Mucosa of descending colon (tissue), 3 donors: Measurements from ENCODE around the gene RELN. TPM values are rescaled to one million over a fixed set of nuclear protein-coding genes. Genes with fewer than 3 reads are reported as not detected.

Source experiments
- ATAC-seq: fragments of 200-7000 bp; cut with Tn5 transposase; one replicate; pipeline ENCODE4 v1.9.1; 2020; ENCODE audit warnings: mild to moderate bottlenecking, moderate library complexity
- DNase-seq, 3 donors: peaks; one replicate each; pipeline ENCODE4 v3.0.0-alpha.2; 2020
- H3K36me3 ChIP-seq: fragments of 200-600 bp; one replicate; pipeline ENCODE4 v1.8.0; 2021; ENCODE audit warnings: low read depth, mild to moderate bottlenecking
- H3K4me1 ChIP-seq: fragments of 200-600 bp; one replicate; pipeline ENCODE4 v1.8.0; 2021; ENCODE audit warnings: low read depth, mild to moderate bottlenecking
- H3K4me3 ChIP-seq: fragments of 200-600 bp; one replicate; pipeline ENCODE4 v1.8.0; 2021; ENCODE audit warnings: mild to moderate bottlenecking
- H3K9me3 ChIP-seq: fragments of 200-600 bp; one replicate; pipeline ENCODE4 v1.8.0; 2021; ENCODE audit warnings: mild to moderate bottlenecking
- intact Hi-C, 2 donors: fragments of 100-400 bp; cut with DNase I in 1 of 2; cut with micrococcal nuclease in 1 of 2; formaldehyde crosslinking; loops; one replicate each; pipeline versions ENCODE4 v1.11.0 to v1.11.1; 2022; cut with DNase I, micrococcal nuclease
- total RNA-seq, 3 donors: library from RNA; stranded (reverse); fragmentation: NEBNext Ultra II Directional in 2 of 3; extraction: Animal tissue kit (Norgen Biotek cat#: 25700) in 2 of 3; gene quantifications; one replicate each; pipeline versions ENCODE4 v1.2.1 to v1.2.4, GENCODE V29; 2021 to 2023
- TF ChIP-seq, protein P1 (sequence below): fragments of 200-600 bp; IDR thresholded peaks from one replicate; pipeline ENCODE4 v1.8.0; 2022; ENCODE audit warnings: antibody characterized with exemption, mild to moderate bottlenecking
- donor health status: DM: no; HTN: no; CAD: no; lungs with moderate emphysema.
- donor health status: DM: no; HTN: no; CAD: no.
- donor health status: DM: no; HTN: yes; CAD: no.

RELN gene
- total RNA-seq, 3 donors from 2014 or later: 1.1 to 4.4 (median 2.4) TPM

DNA sequence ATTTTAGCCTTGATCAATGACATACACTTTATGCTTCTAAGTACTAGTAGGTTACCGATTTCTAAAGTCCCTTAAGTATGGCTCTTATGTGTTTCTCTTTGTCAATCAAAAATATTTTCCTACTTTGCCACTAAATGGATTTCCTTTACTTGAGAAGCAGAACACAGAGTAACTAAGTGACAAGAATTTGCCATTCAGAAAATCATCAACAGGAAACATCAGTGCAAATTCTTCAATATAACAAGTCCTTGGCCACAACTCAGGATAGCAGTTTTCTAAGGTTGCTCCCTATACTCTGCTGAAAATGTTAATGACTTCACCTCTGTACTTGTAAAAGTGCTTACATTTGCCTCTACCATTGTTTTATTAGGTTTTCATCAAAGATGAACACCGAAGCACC, 303.8 kb downstream of the RELN start:
- Histone ChIP-seq H3K36me3 (no peaks in the 10 kb centered on the region), H3K9me3 (no peaks in the 10 kb centered on the region), H3K4me1 (no peaks in the 10 kb centered on the region), H3K4me3 (no peak overlapping the region)
- TF ChIP-seq, protein P1, sequence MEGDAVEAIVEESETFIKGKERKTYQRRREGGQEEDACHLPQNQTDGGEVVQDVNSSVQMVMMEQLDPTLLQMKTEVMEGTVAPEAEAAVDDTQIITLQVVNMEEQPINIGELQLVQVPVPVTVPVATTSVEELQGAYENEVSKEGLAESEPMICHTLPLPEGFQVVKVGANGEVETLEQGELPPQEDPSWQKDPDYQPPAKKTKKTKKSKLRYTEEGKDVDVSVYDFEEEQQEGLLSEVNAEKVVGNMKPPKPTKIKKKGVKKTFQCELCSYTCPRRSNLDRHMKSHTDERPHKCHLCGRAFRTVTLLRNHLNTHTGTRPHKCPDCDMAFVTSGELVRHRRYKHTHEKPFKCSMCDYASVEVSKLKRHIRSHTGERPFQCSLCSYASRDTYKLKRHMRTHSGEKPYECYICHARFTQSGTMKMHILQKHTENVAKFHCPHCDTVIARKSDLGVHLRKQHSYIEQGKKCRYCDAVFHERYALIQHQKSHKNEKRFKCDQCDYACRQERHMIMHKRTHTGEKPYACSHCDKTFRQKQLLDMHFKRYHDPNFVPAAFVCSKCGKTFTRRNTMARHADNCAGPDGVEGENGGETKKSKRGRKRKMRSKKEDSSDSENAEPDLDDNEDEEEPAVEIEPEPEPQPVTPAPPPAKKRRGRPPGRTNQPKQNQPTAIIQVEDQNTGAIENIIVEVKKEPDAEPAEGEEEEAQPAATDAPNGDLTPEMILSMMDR: no peak
- intact Hi-C loops: no loop called here
- ATAC-seq (no peak), DNase-seq (no peak)

DNA sequence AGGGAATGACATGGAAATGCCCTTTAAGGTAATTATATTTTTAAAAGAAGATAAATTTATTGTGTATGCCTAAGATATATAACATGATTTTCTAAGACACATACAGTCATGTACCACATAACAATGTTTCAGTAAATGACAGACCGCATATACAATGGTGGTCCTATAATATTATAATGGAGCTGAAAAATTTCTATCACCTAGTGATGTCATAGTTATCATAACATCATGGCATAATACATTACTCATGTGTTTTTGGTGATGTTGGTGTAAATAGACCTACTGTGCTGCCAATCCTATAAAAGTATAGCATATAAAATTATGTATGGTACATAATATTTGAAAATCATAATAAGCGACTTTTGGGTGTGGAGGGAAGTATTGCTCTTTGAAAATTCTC, 306.1 kb downstream of the RELN start:
- ATAC-seq (no peak), DNase-seq (no peak)
- H3K4me3 ChIP-seq: no peak overlapping the region
- H3K9me3 ChIP-seq: no peaks in the 10 kb centered on the region
- H3K36me3 ChIP-seq: no peaks in the 10 kb centered on the region
- TF ChIP-seq, protein P1: no peak
- no peaks in the 10 kb centered on the region for H3K4me1 ChIP-seq
- intact Hi-C loops: no loop called here

DNA sequence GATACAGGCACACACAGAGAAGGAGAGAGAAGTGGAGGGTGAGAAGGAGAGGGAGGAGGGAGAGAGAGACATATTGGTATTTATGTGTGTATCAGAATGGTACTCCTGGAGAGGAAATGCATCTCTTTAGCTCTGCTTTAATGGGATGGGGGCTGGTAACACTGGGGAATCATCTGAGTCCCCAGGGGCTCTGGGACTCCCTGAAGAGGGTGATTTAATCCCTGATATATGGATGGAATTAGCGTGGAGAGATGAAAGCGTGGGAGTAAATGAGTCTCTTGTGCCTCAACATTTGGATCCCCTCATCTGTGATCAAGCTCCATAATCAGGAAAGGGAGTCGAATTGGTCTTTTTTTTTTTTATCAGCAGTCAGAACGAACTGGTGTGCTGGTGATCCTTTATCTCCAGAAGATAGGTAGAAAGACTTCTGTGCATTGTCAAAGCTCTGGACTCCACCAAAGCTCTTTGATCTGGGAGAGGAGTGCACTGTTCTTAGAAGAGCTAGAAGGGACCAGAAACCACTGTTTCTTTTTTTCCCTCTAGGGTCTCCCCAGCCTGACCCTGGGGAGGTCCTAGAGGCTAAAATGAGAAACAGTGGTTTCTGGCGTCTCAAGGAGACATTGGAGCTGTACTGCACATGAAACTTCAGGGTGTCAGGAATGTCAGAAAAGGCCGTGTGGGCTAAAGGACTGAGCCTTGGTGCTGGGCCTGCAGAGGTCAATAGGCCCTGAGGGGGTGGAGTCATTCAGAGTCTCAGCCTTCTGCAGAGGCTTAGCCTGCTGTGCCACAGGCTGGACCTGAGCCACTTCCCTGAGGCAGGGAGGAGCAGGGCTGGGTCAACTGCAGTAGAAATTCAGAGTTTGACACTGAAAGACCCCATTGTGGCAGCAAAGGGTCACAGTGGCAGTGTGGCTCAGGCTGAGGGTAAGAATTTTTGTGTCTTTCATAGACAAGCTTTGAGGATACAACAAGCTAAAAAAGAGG, 309.0 kb downstream of the RELN start:
- H3K4me1 ChIP-seq: no peaks in the 10 kb centered on the region
- no peak overlapping the region for H3K4me3 ChIP-seq
- H3K36me3 ChIP-seq: no peaks in the 10 kb centered on the region
- DNase-seq (no peak), ATAC-seq (no peak)
- intact Hi-C loops: no loop called here
- no peaks in the 10 kb centered on the region for H3K9me3 ChIP-seq
- TF ChIP-seq, protein P1: no peak

DNA sequence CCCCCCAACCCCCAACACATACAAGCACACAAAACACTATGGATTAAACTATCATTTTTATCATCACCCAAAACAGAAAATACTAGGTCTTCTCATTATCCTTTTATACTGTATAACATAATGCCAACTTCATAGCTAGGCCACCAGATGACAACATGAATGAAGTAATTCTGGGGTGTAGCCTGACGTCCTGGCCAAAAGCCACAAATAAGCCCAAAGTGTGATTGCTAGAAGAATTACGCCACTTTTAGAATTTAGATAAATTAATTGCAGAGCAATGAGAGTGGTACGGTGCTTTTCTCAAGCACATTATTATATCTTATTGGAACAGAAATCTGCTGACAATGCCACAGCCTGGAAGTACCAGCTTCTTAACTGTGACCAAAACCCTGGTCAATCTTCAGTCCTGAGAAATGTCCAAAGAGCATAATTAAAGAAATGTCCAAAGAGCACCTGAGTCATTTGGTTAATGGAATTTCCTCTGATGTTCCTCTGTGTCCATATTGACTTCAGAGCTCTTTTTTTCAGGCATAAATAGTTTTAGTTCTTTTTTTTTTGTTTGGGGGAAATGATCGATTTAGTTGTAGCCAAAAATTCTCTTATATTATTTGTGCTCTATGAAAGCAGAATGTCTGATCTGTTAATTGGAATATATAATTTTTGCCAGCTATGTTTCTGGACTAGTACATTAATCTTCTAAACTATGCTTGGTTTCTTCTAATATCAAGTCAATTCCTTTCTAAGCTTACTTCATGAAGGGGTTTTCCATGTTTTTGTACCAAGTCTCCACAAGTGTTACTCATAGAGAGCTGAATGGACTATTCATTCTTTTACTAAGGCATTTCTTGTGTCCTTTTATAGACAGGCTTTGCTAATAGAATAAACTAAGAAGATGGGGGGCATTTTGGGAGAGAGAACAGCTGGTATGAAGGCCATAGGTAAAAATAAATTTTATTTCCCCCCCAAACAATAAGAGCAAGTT, 310.0 kb downstream of the RELN start:
- ATAC-seq: no peak
- intact Hi-C loops: no loop called here
- no peak for DNase-seq
- TF ChIP-seq, protein P1: no peak
- Histone ChIP-seq H3K4me1 (no peaks in the 10 kb centered on the region), H3K4me3 (no peak overlapping the region), H3K9me3 (no peaks in the 10 kb centered on the region), H3K36me3 (no peaks in the 10 kb centered on the region)

DNA sequence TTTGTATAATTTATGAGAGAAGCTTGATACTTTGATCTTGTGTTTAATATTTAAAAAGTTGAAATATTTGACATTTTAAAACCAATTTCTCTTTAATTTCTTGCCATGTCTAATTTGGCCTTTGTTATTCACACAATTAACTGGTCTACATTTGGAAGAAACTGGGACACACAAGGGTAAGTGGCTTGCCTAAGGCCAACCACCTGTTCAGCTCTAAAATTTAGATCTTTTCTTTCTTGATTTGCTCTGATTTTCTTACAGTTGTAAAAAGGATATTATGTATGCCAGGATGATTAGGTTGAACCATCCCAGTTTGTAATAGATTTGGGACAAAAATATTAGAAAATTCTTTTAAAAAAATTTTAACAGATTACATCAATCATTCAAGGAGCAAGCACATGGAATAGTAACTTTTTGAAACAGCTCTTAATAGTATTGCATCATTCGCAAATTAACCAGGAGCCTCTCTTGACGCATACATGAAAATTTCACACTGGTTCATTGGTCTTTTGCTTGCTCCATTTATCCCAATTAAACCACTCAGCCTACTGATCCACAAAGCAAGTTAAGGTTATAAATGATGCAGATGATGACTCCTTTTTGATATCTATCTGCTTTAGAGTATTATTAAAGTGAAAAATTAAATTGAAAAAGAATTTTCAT, 321.0 kb downstream of the RELN start:
- Histone ChIP-seq H3K9me3 (no peaks in the 10 kb centered on the region), H3K36me3 (no peaks in the 10 kb centered on the region), H3K4me3 (no peak overlapping the region), H3K4me1 (no peaks in the 10 kb centered on the region)
- no peak for DNase-seq
- ATAC-seq: no peak
- TF ChIP-seq, protein P1: no peak
- intact Hi-C loops: no loop called here
